Glutamatergic neuron (in vitro differentiated cells): ENCODE data around the gene ZNF79. TPM values are rescaled to one million over a fixed set of nuclear protein-coding genes. Genes with fewer than 3 reads are reported as not detected.

ENCODE experiments used
- DNase-seq: peaks from one replicate; pipeline ENCODE4 v3.0.0; 2022
- H3K27ac Mint-ChIP-seq: one replicate; pipeline ENCODE4 v1.8.0; 2020; ENCODE audit warnings: mild to moderate bottlenecking, mixed read lengths, inconsistent platforms; ENCODE audit not compliant: unreplicated experiment
- H3K27me3 Mint-ChIP-seq: one replicate; pipeline ENCODE4 v1.8.0; 2020; ENCODE audit warnings: mild to moderate bottlenecking, moderate library complexity, mixed read lengths, inconsistent platforms; ENCODE audit not compliant: unreplicated experiment
- H3K36me3 Mint-ChIP-seq: one replicate; pipeline ENCODE4 v1.8.0; 2020; ENCODE audit warnings: mild to moderate bottlenecking, mixed read lengths, inconsistent platforms; ENCODE audit not compliant: unreplicated experiment
- H3K4me1 Mint-ChIP-seq: one replicate; pipeline ENCODE4 v1.8.0; 2020; ENCODE audit warnings: mild to moderate bottlenecking, low read depth, mixed read lengths, inconsistent platforms; ENCODE audit not compliant: unreplicated experiment
- H3K4me3 Mint-ChIP-seq: one replicate; pipeline ENCODE4 v1.8.0; 2020; ENCODE audit warnings: mild to moderate bottlenecking, mixed read lengths, inconsistent platforms; ENCODE audit not compliant: unreplicated experiment
- H3K9me3 Mint-ChIP-seq: one replicate; pipeline ENCODE4 v1.8.0; 2020; ENCODE audit warnings: mild to moderate bottlenecking, moderate library complexity, mixed read lengths, inconsistent platforms; ENCODE audit not compliant: unreplicated experiment
- CTCF ChIP-seq: fragments of 200-600 bp; sonication (generic); IDR thresholded peaks from one replicate; pipeline ENCODE4 v1.5.0; 2021; ENCODE audit not compliant: partially characterized antibody, unreplicated experiment
- total RNA-seq: library from RNA; stranded (reverse); fragmentation: NEBNext Ultra II Directional; extraction: Animal tissue kit (Norgen Biotek cat#: 25700); gene quantifications from one replicate; pipeline ENCODE4 v1.2.1, GENCODE V29; 2021; ENCODE audit not compliant: unreplicated experiment

ZNF79 gene
- total RNA-seq, 1 donor from 2014 or later: 10.0 TPM

DNA sequence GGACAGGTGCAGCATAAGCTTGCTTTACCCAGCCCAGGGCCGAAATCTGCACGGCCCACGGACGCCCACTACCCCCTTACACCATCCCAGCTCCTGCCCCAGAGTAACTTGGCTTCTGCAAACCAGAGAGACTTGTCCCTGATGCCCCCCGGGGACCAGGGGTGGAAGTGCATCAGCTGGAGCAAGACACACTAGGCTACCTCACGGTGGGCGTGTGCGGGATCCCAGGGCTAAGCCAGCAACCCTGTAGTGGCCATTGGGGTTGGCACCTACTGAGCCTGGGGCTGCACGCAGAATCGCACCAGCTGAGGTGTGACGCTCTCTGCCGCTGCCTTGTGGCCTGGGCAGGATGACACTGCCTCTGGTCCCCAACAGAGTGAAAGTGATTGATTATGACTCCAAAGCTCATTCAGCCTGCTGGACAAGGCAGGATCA, 6.1 kb upstream of the ZNF79 start:
- H3K4me3 Mint-ChIP-seq: no peak overlapping the region
- H3K27me3 Mint-ChIP-seq: peaks cover 4% of the 10 kb centered on the region

GRCh38 chr9:127419348-127419747, 4.8 kb upstream of the ZNF79 start:
- H3K9me3 Mint-ChIP-seq: peaks cover 8% of the 10 kb centered on the region
- H3K4me1 Mint-ChIP-seq: peaks cover 10% of the 10 kb centered on the region
- no peak for TF ChIP-seq CTCF
- no peak overlapping the region for H3K4me3 Mint-ChIP-seq
- H3K27ac Mint-ChIP-seq: no peak overlapping the region
- DNase-seq: no peak
- H3K36me3 Mint-ChIP-seq: no peaks in the 10 kb centered on the region
- H3K27me3 Mint-ChIP-seq: peaks cover 4% of the 10 kb centered on the region

More for the DNA sequence above, 6.1 kb upstream of the ZNF79 start:
- peak; percentile 33 for TF ChIP-seq CTCF
- no peak overlapping the region for H3K27ac Mint-ChIP-seq
- no peaks in the 10 kb centered on the region for H3K36me3 Mint-ChIP-seq
- peaks cover 2% of the 10 kb centered on the region for H3K9me3 Mint-ChIP-seq
- peaks cover 10% of the 10 kb centered on the region for H3K4me1 Mint-ChIP-seq
- peak; percentile 67 for DNase-seq

GRCh38 chr9:127421057-127421456, 3.1 kb upstream of the ZNF79 start:
- H3K9me3 Mint-ChIP-seq: peaks cover 8% of the 10 kb centered on the region
- no peak overlapping the region for H3K4me3 Mint-ChIP-seq
- peaks cover 2% of the 10 kb centered on the region for H3K27me3 Mint-ChIP-seq
- no peak overlapping the region for H3K27ac Mint-ChIP-seq
- no peak for TF ChIP-seq CTCF
- no peak for DNase-seq
- H3K36me3 Mint-ChIP-seq: no peaks in the 10 kb centered on the region
- peaks cover 16% of the 10 kb centered on the region for H3K4me1 Mint-ChIP-seq

GRCh38 chr9:127422133-127422782, 1.9 kb upstream of the ZNF79 start:
- H3K27me3 Mint-ChIP-seq: peaks cover 2% of the 10 kb centered on the region
- no peak for TF ChIP-seq CTCF
- peaks cover 8% of the 10 kb centered on the region for H3K9me3 Mint-ChIP-seq
- H3K4me3 Mint-ChIP-seq: no peak overlapping the region
- H3K27ac Mint-ChIP-seq: no peak overlapping the region
- H3K4me1 Mint-ChIP-seq: peaks cover 20% of the 10 kb centered on the region
- no peaks in the 10 kb centered on the region for H3K36me3 Mint-ChIP-seq
- no peak for DNase-seq

- Mint-ChIP-seq H3K36me3 (no peaks in the 10 kb centered on the region), H3K4me3 (peak overlapping the region; percentile 98), H3K27ac (peak overlapping the region; percentile 33), H3K9me3 (peaks cover 8% of the 10 kb centered on the region), H3K4me1 (peaks cover 20% of the 10 kb centered on the region), H3K27me3 (peaks cover 2% of the 10 kb centered on the region)
- TF ChIP-seq CTCF: no peak
- DNase-seq: no peak
These were observed 1.4 kb upstream of the ZNF79 start for GRCh38 chr9:127422787-127423186.
